Measurements from ENCODE around the gene FNIP2. TPM values are rescaled to one million over a fixed set of nuclear protein-coding genes. Genes with fewer than 3 reads are reported as not detected.
A peak's percentile ranks its signal among the peaks of the same experiment; 100 is the strongest.

The FNIP2 gene
- total RNA-seq, 6 donors from 2014 or later = 70.4 to 103 (median 83.2) TPM

DNA sequence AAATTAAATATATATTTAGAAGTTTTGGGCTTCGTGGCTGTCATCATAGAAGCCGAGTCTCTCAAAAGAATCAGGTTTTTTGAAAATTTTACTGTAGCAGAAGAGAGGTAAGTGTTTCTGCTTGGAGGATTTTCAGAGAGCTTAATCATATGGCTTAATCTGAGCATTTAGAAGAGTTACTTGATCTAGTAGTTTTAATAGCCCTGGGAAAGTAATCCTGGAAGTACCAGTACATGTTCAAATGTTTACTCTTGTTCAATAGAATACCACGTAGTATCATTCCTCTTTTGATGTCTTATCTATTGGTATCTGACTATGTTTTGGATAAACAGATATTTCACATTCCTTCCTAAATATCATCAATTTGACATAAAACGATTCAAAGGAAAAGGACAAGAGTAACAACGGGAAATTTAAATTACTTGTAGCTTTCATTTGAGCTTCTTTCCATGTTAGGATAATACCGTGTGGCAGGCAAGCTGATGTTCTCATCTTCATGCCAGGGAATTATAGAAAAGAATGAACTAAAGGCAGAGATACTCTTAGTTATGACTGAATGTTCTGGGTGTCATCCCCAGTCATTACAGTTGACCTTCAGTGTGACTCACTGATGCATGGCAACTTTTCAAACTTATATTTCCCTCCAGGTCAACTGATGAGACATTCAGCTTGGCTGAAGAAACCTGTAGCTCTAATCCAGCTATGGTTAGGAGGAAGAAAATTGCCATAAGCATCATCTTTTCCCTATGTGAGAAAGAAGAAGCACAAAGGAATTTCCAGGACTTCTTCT, 89.8 kb downstream of the FNIP2 start:
- peak in 1 of 2 donors; percentile 53 for ATAC-seq (ENCODE audit: low FRiP score in 2 of 2)
- Histone ChIP-seq H3K9me3 (no peaks in the 10 kb centered on the region), H3K4me3 (no peak overlapping the region), H3K27me3 (no peaks in the 10 kb centered on the region), H3K27ac (no peak overlapping the region), H3K36me3 (peaks cover 12 to 52% (median 23%) of the 10 kb centered on the region in 4 donors), H3K4me1 (peaks cover 0 to 9% (median 0%) of the 10 kb centered on the region in 4 donors)
- DNase-seq = no peak
- 72 to 75% methylated on average over 6 of the region's 6 CpGs for WGBS, 2 donors
- TF ChIP-seq EP300 (IDR thresholded peaks at IDR 0.05) = no peak
- TF ChIP-seq, protein P1, sequence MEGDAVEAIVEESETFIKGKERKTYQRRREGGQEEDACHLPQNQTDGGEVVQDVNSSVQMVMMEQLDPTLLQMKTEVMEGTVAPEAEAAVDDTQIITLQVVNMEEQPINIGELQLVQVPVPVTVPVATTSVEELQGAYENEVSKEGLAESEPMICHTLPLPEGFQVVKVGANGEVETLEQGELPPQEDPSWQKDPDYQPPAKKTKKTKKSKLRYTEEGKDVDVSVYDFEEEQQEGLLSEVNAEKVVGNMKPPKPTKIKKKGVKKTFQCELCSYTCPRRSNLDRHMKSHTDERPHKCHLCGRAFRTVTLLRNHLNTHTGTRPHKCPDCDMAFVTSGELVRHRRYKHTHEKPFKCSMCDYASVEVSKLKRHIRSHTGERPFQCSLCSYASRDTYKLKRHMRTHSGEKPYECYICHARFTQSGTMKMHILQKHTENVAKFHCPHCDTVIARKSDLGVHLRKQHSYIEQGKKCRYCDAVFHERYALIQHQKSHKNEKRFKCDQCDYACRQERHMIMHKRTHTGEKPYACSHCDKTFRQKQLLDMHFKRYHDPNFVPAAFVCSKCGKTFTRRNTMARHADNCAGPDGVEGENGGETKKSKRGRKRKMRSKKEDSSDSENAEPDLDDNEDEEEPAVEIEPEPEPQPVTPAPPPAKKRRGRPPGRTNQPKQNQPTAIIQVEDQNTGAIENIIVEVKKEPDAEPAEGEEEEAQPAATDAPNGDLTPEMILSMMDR (IDR thresholded peaks at IDR 0.05) = no peak
- no peak for TF ChIP-seq POLR2A (IDR thresholded peaks at IDR 0.05)
- TF ChIP-seq POLR2AphosphoS5 (IDR thresholded peaks at IDR 0.05) = no peak

- DNase-seq (no peak), ATAC-seq (ENCODE audit: low FRiP score in 2 of 2) (no peak)
- Histone ChIP-seq H3K27ac (no peak overlapping the region), H3K4me1 (peaks cover 0 to 9% (median 0%) of the 10 kb centered on the region in 4 donors), H3K9me3 (no peaks in the 10 kb centered on the region), H3K36me3 (peaks cover 14 to 52% (median 23%) of the 10 kb centered on the region in 4 donors), H3K27me3 (no peaks in the 10 kb centered on the region), H3K4me3 (no peak overlapping the region)
- 91 to 98% methylated on average over 4 of the region's 4 CpGs for WGBS, 2 donors
- TF ChIP-seq POLR2A (IDR thresholded peaks at IDR 0.05) (no peak), EP300 (IDR thresholded peaks at IDR 0.05) (no peak), POLR2AphosphoS5 (IDR thresholded peaks at IDR 0.05) (no peak)
- TF ChIP-seq, protein P1 (IDR thresholded peaks at IDR 0.05) = no peak
These were observed 90.8 kb downstream of the FNIP2 start for GRCh38 chr4:158859661-158860060.

- no peaks in the 10 kb centered on the region for H3K9me3 ChIP-seq
- ATAC-seq (ENCODE audit: low FRiP score in 2 of 2) = no peak
- H3K27ac ChIP-seq = no peak overlapping the region
- H3K36me3 ChIP-seq = peaks cover 14 to 55% (median 23%) of the 10 kb centered on the region in 4 donors
- no peak overlapping the region for H3K4me3 ChIP-seq
- H3K4me1 ChIP-seq = peaks cover 0 to 9% (median 0%) of the 10 kb centered on the region in 4 donors
- DNase-seq = no peak
- TF ChIP-seq, protein P1 (IDR thresholded peaks at IDR 0.05) = no peak
- no peak for TF ChIP-seq POLR2AphosphoS5 (IDR thresholded peaks at IDR 0.05)
- TF ChIP-seq POLR2A (IDR thresholded peaks at IDR 0.05) = no peak
- no peak for TF ChIP-seq EP300 (IDR thresholded peaks at IDR 0.05)
- 66 to 67% methylated on average over 5 of the region's 5 CpGs for WGBS, 2 donors
- H3K27me3 ChIP-seq = no peaks in the 10 kb centered on the region
These were observed 92.0 kb downstream of the FNIP2 start for GRCh38 chr4:158860856-158861255.

GRCh38 chr4:158861281-158861680, 92.5 kb downstream of the FNIP2 start:
- H3K27ac ChIP-seq = no peak overlapping the region
- ATAC-seq (ENCODE audit: low FRiP score in 2 of 2) (no peak), DNase-seq (no peak)
- TF ChIP-seq EP300 (IDR thresholded peaks at IDR 0.05) = no peak
- TF ChIP-seq, protein P1 (IDR thresholded peaks at IDR 0.05) = no peak
- no peak for TF ChIP-seq POLR2AphosphoS5 (IDR thresholded peaks at IDR 0.05)
- no peak for TF ChIP-seq POLR2A (IDR thresholded peaks at IDR 0.05)
- 88 to 90% methylated on average over 3 of the region's 3 CpGs for WGBS, 2 donors
- no peaks in the 10 kb centered on the region for H3K9me3 ChIP-seq
- no peak overlapping the region for H3K4me3 ChIP-seq
- H3K27me3 ChIP-seq = no peaks in the 10 kb centered on the region
- peaks cover 0 to 9% (median 0%) of the 10 kb centered on the region in 4 donors for H3K4me1 ChIP-seq
- peaks cover 14 to 57% (median 23%) of the 10 kb centered on the region in 4 donors for H3K36me3 ChIP-seq

Data from upper lobe of left lung (tissue), 6 donors.